AG09309 (cell line): ENCODE data around the gene SNX14.

Experiments used
- DNase-seq: peaks from one replicate; pipeline ENCODE4 v3.0.0-alpha.2; 2010; ENCODE audit warnings: low read depth
- H3K4me3 ChIP-seq: 2 replicates; pipeline ENCODE4 v1.5.1; 2011; ENCODE audit warnings: mild to moderate bottlenecking, low read depth, low read length, moderate library complexity; ENCODE audit not compliant: control insufficient read depth
- TF ChIP-seq, protein P1 (sequence below): IDR thresholded peaks from 2 replicates; pipeline ENCODE4 v1.5.1; 2011; ENCODE audit warnings: mild to moderate bottlenecking, low read depth, low read length, inconsistent platforms; ENCODE audit not compliant: insufficient read depth, control insufficient read depth; ENCODE audit errors: missing control alignments

The SNX14 gene

GRCh38 chr6:85593438-85594196 lies at the start of gene SNX14:
TSS of gene SNX14 (minus strand) at chr6:85593858. CDS start at chr6:85593718, 140 bp downstream.
- peak; percentile 82 for DNase-seq
- H3K4me3 ChIP-seq: peak within 1 kb of the TSS; percentile 82
- TF ChIP-seq, protein P1, sequence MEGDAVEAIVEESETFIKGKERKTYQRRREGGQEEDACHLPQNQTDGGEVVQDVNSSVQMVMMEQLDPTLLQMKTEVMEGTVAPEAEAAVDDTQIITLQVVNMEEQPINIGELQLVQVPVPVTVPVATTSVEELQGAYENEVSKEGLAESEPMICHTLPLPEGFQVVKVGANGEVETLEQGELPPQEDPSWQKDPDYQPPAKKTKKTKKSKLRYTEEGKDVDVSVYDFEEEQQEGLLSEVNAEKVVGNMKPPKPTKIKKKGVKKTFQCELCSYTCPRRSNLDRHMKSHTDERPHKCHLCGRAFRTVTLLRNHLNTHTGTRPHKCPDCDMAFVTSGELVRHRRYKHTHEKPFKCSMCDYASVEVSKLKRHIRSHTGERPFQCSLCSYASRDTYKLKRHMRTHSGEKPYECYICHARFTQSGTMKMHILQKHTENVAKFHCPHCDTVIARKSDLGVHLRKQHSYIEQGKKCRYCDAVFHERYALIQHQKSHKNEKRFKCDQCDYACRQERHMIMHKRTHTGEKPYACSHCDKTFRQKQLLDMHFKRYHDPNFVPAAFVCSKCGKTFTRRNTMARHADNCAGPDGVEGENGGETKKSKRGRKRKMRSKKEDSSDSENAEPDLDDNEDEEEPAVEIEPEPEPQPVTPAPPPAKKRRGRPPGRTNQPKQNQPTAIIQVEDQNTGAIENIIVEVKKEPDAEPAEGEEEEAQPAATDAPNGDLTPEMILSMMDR: no peak

- H3K4me3 ChIP-seq: peak within 1 kb of the TSS; percentile 92
- DNase-seq: peak; percentile 93
- TF ChIP-seq, protein P1: no peak
Observed at GRCh38 chr6:85642774-85643536, 49.3 kb upstream of the SNX14 start, which contains the start of gene SYNCRIP. TSS of gene SYNCRIP (minus strand) at chr6:85642886. CDS start at chr6:85641439, 1,447 bp downstream.

DNA sequence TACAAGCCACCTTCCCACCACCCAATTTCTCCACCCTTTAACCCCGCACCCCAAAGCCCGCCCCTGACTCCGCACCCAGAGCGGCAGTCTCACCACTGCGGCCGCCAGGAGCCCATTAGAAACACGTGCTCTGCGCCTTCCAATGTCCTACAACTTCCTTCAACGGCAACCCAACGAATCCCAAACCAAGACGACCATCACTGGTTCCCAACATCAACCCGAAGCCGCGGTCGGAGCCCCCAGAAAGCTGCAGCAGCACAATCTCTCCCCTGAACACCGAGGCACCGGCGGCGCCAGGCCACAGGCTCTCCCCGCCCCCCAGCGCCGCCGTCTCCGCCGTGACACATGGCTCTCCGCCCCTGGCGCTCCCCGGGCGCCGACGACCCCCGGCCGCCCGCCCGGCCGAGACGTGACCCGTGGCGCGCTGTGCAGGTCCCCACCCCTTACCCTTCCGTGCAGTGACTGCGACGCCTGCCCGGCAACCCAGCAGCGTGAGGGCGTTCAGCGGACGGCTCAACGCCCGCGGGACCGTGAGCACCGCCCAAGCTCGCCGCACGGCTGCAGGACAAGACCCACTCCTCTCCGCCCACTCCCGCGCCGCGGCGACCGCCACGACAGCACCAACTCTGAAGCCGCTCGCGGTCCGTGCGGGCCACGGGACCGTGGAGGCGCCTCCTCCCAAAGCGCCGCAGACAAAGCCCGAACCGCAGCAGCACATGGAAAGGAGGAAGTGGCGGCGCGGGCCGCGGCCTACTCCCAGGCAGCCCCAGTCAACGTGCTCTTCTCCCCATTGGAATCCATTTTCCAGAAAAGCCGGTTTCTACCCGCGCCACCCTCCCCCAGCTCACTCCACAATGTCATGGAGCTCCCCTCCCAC lies 48.5 kb upstream of the SNX14 start:
- DNase-seq: no peak
- TF ChIP-seq, protein P1: peak; percentile 6
- H3K4me3 ChIP-seq: peak overlapping the region; percentile 92

DNA sequence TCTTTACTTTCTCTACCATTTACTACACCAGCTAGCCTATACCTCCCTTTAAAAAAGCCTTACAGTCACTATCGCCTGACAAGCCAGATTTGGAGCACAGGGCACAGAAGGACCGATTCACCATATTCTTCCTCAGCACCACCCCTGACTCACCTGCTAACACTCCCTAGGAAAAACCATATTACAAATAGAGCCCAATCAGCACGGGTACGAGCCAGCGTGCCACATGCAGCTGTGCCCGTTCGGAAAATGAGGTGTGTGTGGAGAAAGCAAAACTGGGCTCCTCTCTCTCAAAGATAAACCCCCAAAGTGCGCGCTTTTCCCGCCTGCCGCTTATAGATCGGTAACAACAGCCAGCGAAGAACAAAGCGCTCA lies 47.9 kb upstream of the SNX14 start:
- H3K4me3 ChIP-seq: peak overlapping the region; percentile 92
- DNase-seq: no peak
- TF ChIP-seq, protein P1: no peak

- peak overlapping the region; percentile 92 for H3K4me3 ChIP-seq
- TF ChIP-seq, protein P1: no peak
- no peak for DNase-seq
Observed at GRCh38 chr6:85640821-85641220, 47.2 kb upstream of the SNX14 start.

GRCh38 chr6:85637579-85637978 lies 43.9 kb upstream of the SNX14 start:
- TF ChIP-seq, protein P1: no peak
- no peak for DNase-seq
- H3K4me3 ChIP-seq: no peak overlapping the region
